MCF 10A (cell line): ENCODE data around the gene PAQR6. TPM values are rescaled to one million over a fixed set of nuclear protein-coding genes. Genes with fewer than 3 reads are reported as not detected.

Source experiments
- BruUV-seq: library from RNA; stranded (reverse); fragments of 400-500 nt; replicated peaks from 2 replicates; lab custom pipeline; 2021; lab: Mats Ljungman, UMichigan
- CTCF ChIA-PET: fragments of 300-600 bp; sonication (Branson Sonifier 250); formaldehyde crosslinking; extraction: SDS; loops from one replicate; lab custom pipeline; 2021; ENCODE audit warnings: antibody characterized with exemption, inconsistent platforms; lab: Yijun Ruan, JAX
- POLR2A ChIA-PET: fragments of 300-600, 350-650 bp; sonication (Branson Sonifier 250); formaldehyde crosslinking; extraction: SDS; loops from one replicate; lab custom pipeline; 2020; ENCODE audit warnings: antibody characterized with exemption, inconsistent platforms; lab: Yijun Ruan, JAX
- DNase-seq: peaks from one replicate; pipeline ENCODE4 v3.0.0-alpha.2; 2018; ENCODE audit not compliant: unreplicated experiment
- H3K27ac Mint-ChIP-seq: one replicate; pipeline ENCODE4 v1.8.0; 2022; ENCODE audit warnings: mild to moderate bottlenecking, low read depth, mixed read lengths; ENCODE audit not compliant: unreplicated experiment
- H3K27me3 Mint-ChIP-seq: one replicate; pipeline ENCODE4 v1.8.0; 2022; ENCODE audit warnings: mixed read lengths; ENCODE audit not compliant: insufficient read depth, unreplicated experiment
- H3K36me3 Mint-ChIP-seq: one replicate; pipeline ENCODE4 v1.8.0; 2022; ENCODE audit warnings: mild to moderate bottlenecking, moderate library complexity, mixed read lengths; ENCODE audit not compliant: insufficient read depth, unreplicated experiment
- H3K4me1 Mint-ChIP-seq: one replicate; pipeline ENCODE4 v1.8.0; 2022; ENCODE audit warnings: mixed read lengths; ENCODE audit not compliant: insufficient read depth, unreplicated experiment
- H3K4me3 Mint-ChIP-seq: one replicate; pipeline ENCODE4 v1.8.0; 2022; ENCODE audit warnings: mild to moderate bottlenecking, moderate library complexity, mixed read lengths; ENCODE audit not compliant: unreplicated experiment
- H3K9me3 Mint-ChIP-seq: one replicate; pipeline ENCODE4 v1.8.0; 2022; ENCODE audit warnings: mixed read lengths; ENCODE audit not compliant: unreplicated experiment
- CTCF ChIP-seq: fragments of 200-600 bp; IDR thresholded peaks from one replicate; pipeline ENCODE4 v1.8.0; 2022; ENCODE audit warnings: antibody characterized with exemption, mild to moderate bottlenecking; ENCODE audit not compliant: unreplicated experiment
- intact Hi-C: fragments of 100-400 bp; cut with micrococcal nuclease; formaldehyde crosslinking; loops from 2 replicates; pipeline ENCODE4 v1.14.1; 2022
- total RNA-seq: library from RNA; stranded (reverse); gene quantifications from 2 replicates; pipeline ENCODE4 v1.2.3, GENCODE V29; 2022

PAQR6 gene
- total RNA-seq, 1 experiment from 2014 or later: 21.5 TPM

GRCh38 chr1:156293098-156293434 lies 45.2 kb upstream of the PAQR6 start:
- Mint-ChIP-seq H3K4me1 (peaks cover 19% of the 10 kb centered on the region), H3K4me3 (no peak overlapping the region), H3K36me3 (peaks cover 30% of the 10 kb centered on the region), H3K9me3 (no peaks in the 10 kb centered on the region), H3K27ac (peak overlapping the region; percentile 46), H3K27me3 (no peaks in the 10 kb centered on the region)
- no TSS peak for BruUV-seq
- POLR2A ChIA-PET: interaction anchor here (1.4 to 13.5 kb wide), 2 partner anchors 9 to 10 kb away, joined by 4 to 210 read pairs; partner anchors contain the start of genes SMG5 and TMEM79
- CTCF ChIA-PET: no interaction called here
- intact Hi-C loops: no loop called here
- no peak for TF ChIP-seq CTCF
- no peak for DNase-seq

- no peak overlapping the region for H3K27ac Mint-ChIP-seq
- no TSS peak for BruUV-seq
- H3K4me1 Mint-ChIP-seq: peaks cover 19% of the 10 kb centered on the region
- no peaks in the 10 kb centered on the region for H3K27me3 Mint-ChIP-seq
- DNase-seq: no peak
- no peak overlapping the region for H3K4me3 Mint-ChIP-seq
- ChIA-PET POLR2A (interaction anchor here (1.1 kb wide), 1 partner anchor 9 kb away, joined by 5 read pairs; the partner anchor contains the start of gene SMG5), CTCF (interaction anchor here (1.2 to 1.4 kb wide), 2 partner anchors 28 to 194 kb away, joined by 3 to 4 read pairs; no protein-coding TSS in a partner anchor)
- intact Hi-C loops: no loop called here
- TF ChIP-seq CTCF: no peak
- H3K9me3 Mint-ChIP-seq: no peaks in the 10 kb centered on the region
- peaks cover 39% of the 10 kb centered on the region for H3K36me3 Mint-ChIP-seq
Observed at GRCh38 chr1:156291226-156292061, 43.6 kb upstream of the PAQR6 start.

- ChIA-PET POLR2A (no interaction called here), CTCF (interaction anchor here (0.7 kb wide), 1 partner anchor 64 kb away, joined by 4 read pairs; no protein-coding TSS in a partner anchor)
- H3K27me3 Mint-ChIP-seq: no peaks in the 10 kb centered on the region
- peaks cover 36% of the 10 kb centered on the region for H3K36me3 Mint-ChIP-seq
- no peak overlapping the region for H3K27ac Mint-ChIP-seq
- H3K4me1 Mint-ChIP-seq: peaks cover 19% of the 10 kb centered on the region
- no peaks in the 10 kb centered on the region for H3K9me3 Mint-ChIP-seq
- intact Hi-C loops: no loop called here
- no peak for TF ChIP-seq CTCF
- BruUV-seq: no TSS peak
- DNase-seq: no peak
- no peak overlapping the region for H3K4me3 Mint-ChIP-seq
Observed at GRCh38 chr1:156289857-156290256, 42.0 kb upstream of the PAQR6 start.

GRCh38 chr1:156286061-156286460 lies 38.2 kb upstream of the PAQR6 start:
- intact Hi-C loops: no loop called here
- DNase-seq: no peak
- BruUV-seq: no TSS peak
- Mint-ChIP-seq H3K27ac (no peak overlapping the region), H3K36me3 (peaks cover 24% of the 10 kb centered on the region), H3K4me3 (no peak overlapping the region), H3K27me3 (no peaks in the 10 kb centered on the region), H3K4me1 (peaks cover 28% of the 10 kb centered on the region), H3K9me3 (no peaks in the 10 kb centered on the region)
- TF ChIP-seq CTCF: no peak
- POLR2A ChIA-PET: interaction anchor here (10.4 kb wide), 1 partner anchor 14 kb away, joined by 210 read pairs; the partner anchor contains the start of genes GLMP and VHLL
- CTCF ChIA-PET: interaction anchor here (0.7 to 1.1 kb wide), 2 partner anchors 40 to 219 kb away, joined by 3 read pairs; no protein-coding TSS in a partner anchor
